Osteocyte (in vitro differentiated cells): ENCODE data around the gene PRKN. TPM values are rescaled to one million over a fixed set of nuclear protein-coding genes. Genes with fewer than 3 reads are reported as not detected.

Experiments used
- DNase-seq: peaks from one replicate; pipeline ENCODE4 v3.0.0; 2021; ENCODE audit warnings: mixed read lengths; ENCODE audit not compliant: unreplicated experiment; ENCODE audit errors: extremely low spot score
- H3K27ac Mint-ChIP-seq: one replicate; pipeline ENCODE4 v1.8.0; 2021; ENCODE audit warnings: mild to moderate bottlenecking, mixed read lengths; ENCODE audit not compliant: unreplicated experiment
- H3K27me3 Mint-ChIP-seq: one replicate; pipeline ENCODE4 v1.8.0; 2021; ENCODE audit warnings: mixed read lengths; ENCODE audit not compliant: unreplicated experiment
- H3K36me3 Mint-ChIP-seq: one replicate; pipeline ENCODE4 v1.8.0; 2021; ENCODE audit warnings: mixed read lengths; ENCODE audit not compliant: unreplicated experiment
- H3K4me1 Mint-ChIP-seq: one replicate; pipeline ENCODE4 v1.8.0; 2021; ENCODE audit warnings: mixed read lengths; ENCODE audit not compliant: unreplicated experiment
- H3K4me3 Mint-ChIP-seq: one replicate; pipeline ENCODE4 v1.8.0; 2021; ENCODE audit warnings: mild to moderate bottlenecking, moderate library complexity, mixed read lengths; ENCODE audit not compliant: unreplicated experiment
- H3K9me3 Mint-ChIP-seq: one replicate; pipeline ENCODE4 v1.8.0; 2021; ENCODE audit warnings: mixed read lengths; ENCODE audit not compliant: unreplicated experiment
- CTCF ChIP-seq: fragments of 200-600 bp; sonication (generic); IDR thresholded peaks from 2 replicates; pipeline ENCODE4 v1.5.0; 2021; ENCODE audit warnings: antibody characterized with exemption, mild to moderate bottlenecking, moderate library complexity
- total RNA-seq: library from RNA; stranded (reverse); gene quantifications from 2 replicates; pipeline ENCODE4 v1.2.1, GENCODE V29; 2021

Gene PRKN
- total RNA-seq, 1 donor from 2014 or later, result 13.4 TPM

GRCh38 chr6:161732594-161732993 is 995.0 kb downstream of the PRKN start:
- Mint-ChIP-seq H3K27me3 (peaks cover 6% of the 10 kb centered on the region), H3K36me3 (no peaks in the 10 kb centered on the region), H3K9me3 (no peaks in the 10 kb centered on the region), H3K27ac (no peak overlapping the region), H3K4me1 (peaks cover 8% of the 10 kb centered on the region), H3K4me3 (no peak overlapping the region)
- no peak for TF ChIP-seq CTCF
- DNase-seq, result no peak

- Mint-ChIP-seq H3K27ac (no peak overlapping the region), H3K4me3 (no peak overlapping the region), H3K9me3 (no peaks in the 10 kb centered on the region)
Measured at GRCh38 chr6:161727083-161727833, 1000.3 kb downstream of the PRKN start.

GRCh38 chr6:161722394-161722793 is 1005.2 kb downstream of the PRKN start:
- no peaks in the 10 kb centered on the region for H3K9me3 Mint-ChIP-seq
- no peak for DNase-seq
- H3K36me3 Mint-ChIP-seq, result no peaks in the 10 kb centered on the region
- TF ChIP-seq CTCF, result no peak
- no peaks in the 10 kb centered on the region for H3K4me1 Mint-ChIP-seq
- H3K4me3 Mint-ChIP-seq, result no peak overlapping the region
- H3K27me3 Mint-ChIP-seq, result no peaks in the 10 kb centered on the region
- no peak overlapping the region for H3K27ac Mint-ChIP-seq

More at GRCh38 chr6:161727083-161727833, 1000.3 kb downstream of the PRKN start:
- no peak for TF ChIP-seq CTCF
- Mint-ChIP-seq H3K27me3 (peaks cover 6% of the 10 kb centered on the region), H3K4me1 (no peaks in the 10 kb centered on the region), H3K36me3 (no peaks in the 10 kb centered on the region)
- no peak for DNase-seq

GRCh38 chr6:161721511-161721910 is 1006.1 kb downstream of the PRKN start:
- TF ChIP-seq CTCF, result no peak
- H3K4me1 Mint-ChIP-seq, result no peaks in the 10 kb centered on the region
- no peaks in the 10 kb centered on the region for H3K9me3 Mint-ChIP-seq
- DNase-seq, result no peak
- no peaks in the 10 kb centered on the region for H3K27me3 Mint-ChIP-seq
- H3K36me3 Mint-ChIP-seq, result no peaks in the 10 kb centered on the region
- no peak overlapping the region for H3K27ac Mint-ChIP-seq
- no peak overlapping the region for H3K4me3 Mint-ChIP-seq

- Mint-ChIP-seq H3K9me3 (no peaks in the 10 kb centered on the region), H3K27ac (no peak overlapping the region), H3K4me1 (no peaks in the 10 kb centered on the region), H3K4me3 (no peak overlapping the region), H3K27me3 (no peaks in the 10 kb centered on the region), H3K36me3 (no peaks in the 10 kb centered on the region)
- no peak for TF ChIP-seq CTCF
- DNase-seq, result no peak
Measured at GRCh38 chr6:161716176-161716575, 1011.4 kb downstream of the PRKN start.
